Measurements from ENCODE around the gene ZNF878.

GRCh38 chr19:12034198-12034597, 18.6 kb downstream of the ZNF878 start:
- TF ChIP-seq CTCF (IDR thresholded peaks at IDR 0.05 in 2 of 3, conservative IDR thresholded peaks at IDR 0.05 in 1 of 3; ENCODE audit: borderline replicate concordance in 1 of 3, insufficient read depth in 1 of 3, low read depth in 2 of 3, low read length in 2 of 3) (no peak), REST (IDR thresholded peaks at IDR 0.05; ENCODE audit: low read depth) (no peak), JUND (IDR thresholded peaks at IDR 0.05) (no peak), EZH2 (IDR thresholded peaks at IDR 0.05) (no peak), RAD21 (IDR thresholded peaks at IDR 0.05; ENCODE audit: low read depth) (no peak), POLR2A (IDR thresholded peaks at IDR 0.05; ENCODE audit: borderline replicate concordance, extremely low read depth, insufficient read depth, insufficient read length) (no peak), ELF1 (IDR thresholded peaks at IDR 0.05; ENCODE audit: borderline replicate concordance, low read depth) (no peak)

Measured in HCT116 (cell line).